Immature natural killer cell (primary cell): ENCODE results near the gene LATS2. TPM values are rescaled to one million over a fixed set of nuclear protein-coding genes. Genes with fewer than 3 reads are reported as not detected.
A peak's percentile ranks its signal among the peaks of the same experiment; 100 is the strongest.
"Not testable (repeated sequence)": the region's sequence is repeated elsewhere in the genome, so short reads cannot be mapped to it uniquely, and the experiment has no call there.

Source experiments
- DNase-seq, 3 donors: peaks; one replicate each; pipeline ENCODE4 v3.0.0; 2022; ENCODE audit warnings: mixed read lengths in 1 of 3
- H3K27ac Mint-ChIP-seq, 6 donors: one replicate each; pipeline ENCODE4 v1.8.0; 2020; ENCODE audit warnings: mixed read lengths in 6 of 6, mild to moderate bottlenecking in 5 of 6, inconsistent platforms in 4 of 6, moderate library complexity in 3 of 6
- H3K27me3 Mint-ChIP-seq, 3 donors: one replicate each; pipeline ENCODE4 v1.8.0; 2020 to 2021; ENCODE audit warnings: low read depth in 3 of 3, mild to moderate bottlenecking in 3 of 3, mixed read lengths in 3 of 3, moderate library complexity in 3 of 3, inconsistent platforms in 1 of 3
- H3K36me3 Mint-ChIP-seq, 3 donors: one replicate each; pipeline ENCODE4 v1.8.0; 2020; ENCODE audit warnings: mixed read lengths in 3 of 3, inconsistent platforms in 2 of 3, mild to moderate bottlenecking in 2 of 3
- H3K4me1 Mint-ChIP-seq, 2 donors: one replicate each; pipeline ENCODE4 v1.8.0; 2020; ENCODE audit warnings: inconsistent platforms in 2 of 2, mild to moderate bottlenecking in 2 of 2, mixed read lengths in 2 of 2, moderate library complexity in 1 of 2
- H3K4me3 Mint-ChIP-seq, 5 donors: one replicate each; pipeline ENCODE4 v1.8.0; 2020; ENCODE audit warnings: mild to moderate bottlenecking in 5 of 5, mixed read lengths in 5 of 5, inconsistent platforms in 3 of 5, moderate library complexity in 3 of 5
- H3K9me3 Mint-ChIP-seq, 6 donors: one replicate each; pipeline ENCODE4 v1.8.0; 2020; ENCODE audit warnings: mild to moderate bottlenecking in 6 of 6, mixed read lengths in 6 of 6, inconsistent platforms in 4 of 6, moderate library complexity in 3 of 6
- polyA plus RNA-seq, 3 donors: library from polyadenylated mRNA; unstranded; fragments of 300-500 nt; fragmentation: Illumina TruSeq; gene quantifications; one replicate each; pipeline ENCODE4 v1.2.3, GENCODE V29; 2021

LATS2 gene
- polyA plus RNA-seq, 3 donors from 2014 or later, result 0.59 to 1.8 (median 1.3) TPM

- H3K9me3 Mint-ChIP-seq, result no peaks in the 10 kb centered on the region
- no peaks in the 10 kb centered on the region for H3K4me1 Mint-ChIP-seq
- DNase-seq, result no peak
- no peak overlapping the region for H3K4me3 Mint-ChIP-seq
- no peak overlapping the region for H3K27ac Mint-ChIP-seq
- no peaks in the 10 kb centered on the region for H3K36me3 Mint-ChIP-seq
- peaks cover 2 to 11% (median 3%) of the 10 kb centered on the region in 3 donors for H3K27me3 Mint-ChIP-seq
These were observed 100.6 kb downstream of the LATS2 start for GRCh38 chr13:20960663-20961309.

GRCh38 chr13:20957049-20957620 lies 104.3 kb downstream of the LATS2 start:
- H3K27me3 Mint-ChIP-seq, result peaks cover 0 to 10% (median 1%) of the 10 kb centered on the region in 3 donors
- not testable (repeated sequence) for H3K36me3 Mint-ChIP-seq, H3K9me3 Mint-ChIP-seq, DNase-seq, H3K4me1 Mint-ChIP-seq, H3K27ac Mint-ChIP-seq, H3K4me3 Mint-ChIP-seq

DNA sequence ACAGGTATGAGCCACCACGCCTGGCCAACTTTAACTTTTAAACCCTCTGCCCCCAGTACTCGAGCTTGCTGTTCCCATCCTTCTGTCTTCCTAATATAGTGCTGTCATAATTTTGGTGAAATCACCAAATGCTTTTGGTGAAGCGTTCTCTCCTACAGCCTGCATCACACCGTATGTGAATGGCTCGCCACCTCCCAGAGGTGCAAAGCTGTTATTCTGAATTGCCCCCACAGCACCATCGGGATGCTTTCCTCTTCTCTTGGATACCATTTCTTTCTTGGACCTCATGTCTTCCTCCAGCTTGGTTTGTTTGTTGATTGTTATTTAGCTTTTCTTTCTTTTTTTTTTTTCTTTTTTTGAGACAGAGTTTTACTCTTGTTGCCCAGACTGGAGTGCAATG lies 105.9 kb downstream of the LATS2 start:
- Mint-ChIP-seq H3K9me3 (no peaks in the 10 kb centered on the region), H3K4me3 (no peak overlapping the region), H3K4me1 (no peaks in the 10 kb centered on the region), H3K27ac (no peak overlapping the region), H3K27me3 (peaks cover 0 to 3% (median 3%) of the 10 kb centered on the region in 3 donors), H3K36me3 (no peaks in the 10 kb centered on the region)
- no peak for DNase-seq

- Mint-ChIP-seq H3K4me1 (no peaks in the 10 kb centered on the region), H3K9me3 (no peaks in the 10 kb centered on the region), H3K4me3 (no peak overlapping the region), H3K27me3 (peaks cover 4 to 6% (median 5%) of the 10 kb centered on the region in 3 donors), H3K27ac (peak overlapping the region in 1 of 6 donors; percentile 59), H3K36me3 (no peaks in the 10 kb centered on the region)
- DNase-seq, result no peak
These were observed 108.0 kb downstream of the LATS2 start for GRCh38 chr13:20953245-20953931.

- Mint-ChIP-seq H3K27ac (no peak overlapping the region), H3K4me3 (no peak overlapping the region), H3K27me3 (peaks cover 4 to 10% (median 7%) of the 10 kb centered on the region in 3 donors), H3K4me1 (no peaks in the 10 kb centered on the region), H3K9me3 (no peaks in the 10 kb centered on the region), H3K36me3 (no peaks in the 10 kb centered on the region)
- DNase-seq, result no peak
These were observed 108.5 kb downstream of the LATS2 start for GRCh38 chr13:20952838-20953237.

GRCh38 chr13:20948001-20948400 lies 113.4 kb downstream of the LATS2 start:
- not testable (repeated sequence) for DNase-seq, H3K4me1 Mint-ChIP-seq, H3K4me3 Mint-ChIP-seq, H3K9me3 Mint-ChIP-seq, H3K27ac Mint-ChIP-seq, H3K36me3 Mint-ChIP-seq
- H3K27me3 Mint-ChIP-seq, result peaks cover 12 to 15% (median 13%) of the 10 kb centered on the region in 3 donors

- Mint-ChIP-seq H3K27ac (no peak overlapping the region), H3K4me3 (peak overlapping the region in 2 of 5 donors; percentile 39 to 51), H3K9me3 (no peaks in the 10 kb centered on the region), H3K36me3 (no peaks in the 10 kb centered on the region), H3K27me3 (peaks cover 11 to 14% (median 12%) of the 10 kb centered on the region in 3 donors), H3K4me1 (peaks cover 0 to 5% of the 10 kb centered on the region in 2 donors)
- no peak for DNase-seq
These were observed 115.4 kb downstream of the LATS2 start for GRCh38 chr13:20945952-20946383.

DNA sequence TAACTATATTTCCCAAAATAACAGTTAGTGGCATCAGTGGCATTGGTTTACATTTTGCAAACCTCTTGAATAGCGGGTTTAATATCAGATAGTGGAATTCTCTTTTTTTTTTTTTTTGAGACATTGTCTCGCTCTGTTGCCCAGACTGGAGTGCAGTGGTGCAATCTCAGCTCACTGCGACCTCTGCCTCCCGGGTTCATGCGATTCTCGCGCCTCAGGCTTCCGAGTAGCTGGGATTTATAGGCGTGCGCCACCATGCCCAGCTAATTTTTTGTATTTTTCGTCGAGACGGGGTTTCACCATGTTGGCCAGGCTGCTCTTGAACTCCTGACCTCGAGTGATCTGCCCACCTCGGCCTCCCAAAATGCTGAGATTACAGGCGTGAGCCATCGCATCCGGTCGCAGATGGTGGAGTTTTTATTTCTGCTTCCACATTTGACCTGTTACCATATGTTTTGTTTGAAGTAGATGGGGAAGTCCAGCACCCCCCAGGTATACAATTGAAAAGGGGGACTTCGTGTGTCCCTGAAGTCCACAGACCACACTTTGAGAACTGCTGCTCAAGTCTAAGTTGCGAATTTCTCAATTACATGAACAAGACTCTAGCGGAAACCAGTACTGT lies 118.3 kb downstream of the LATS2 start:
- DNase-seq, result no peak
- Mint-ChIP-seq H3K27ac (no peak overlapping the region), H3K36me3 (no peaks in the 10 kb centered on the region), H3K4me1 (peaks cover 0 to 5% of the 10 kb centered on the region in 2 donors), H3K27me3 (peaks cover 4 to 9% (median 8%) of the 10 kb centered on the region in 3 donors), H3K9me3 (no peaks in the 10 kb centered on the region), H3K4me3 (no peak overlapping the region)

GRCh38 chr13:20940511-20940910 lies 120.9 kb downstream of the LATS2 start:
- not testable (repeated sequence) for H3K27me3 Mint-ChIP-seq, H3K36me3 Mint-ChIP-seq, H3K4me3 Mint-ChIP-seq, H3K4me1 Mint-ChIP-seq, H3K9me3 Mint-ChIP-seq, DNase-seq, H3K27ac Mint-ChIP-seq

DNA sequence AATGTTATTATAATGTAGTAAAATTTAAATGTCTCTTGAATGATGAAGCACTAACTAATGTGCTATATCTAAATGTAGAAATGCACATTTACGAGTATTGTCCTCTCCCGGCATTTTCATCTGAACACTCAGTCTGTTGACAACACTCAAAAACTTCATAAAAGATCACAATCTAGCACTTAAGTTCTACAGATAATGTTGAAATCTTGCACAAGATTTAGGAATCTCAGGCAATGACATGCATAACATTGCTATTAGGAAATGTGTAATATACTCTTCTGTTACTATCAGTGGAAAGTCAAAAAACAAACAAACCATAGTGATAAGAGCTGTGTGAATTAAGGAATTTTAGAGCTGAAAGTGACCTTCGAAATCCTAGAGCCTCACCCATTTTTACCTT lies 121.3 kb downstream of the LATS2 start:
- Mint-ChIP-seq H3K4me1 (peaks cover 0 to 3% of the 10 kb centered on the region in 2 donors), H3K27me3 (peaks cover 2 to 8% (median 3%) of the 10 kb centered on the region in 3 donors), H3K27ac (no peak overlapping the region), H3K9me3 (no peaks in the 10 kb centered on the region), H3K36me3 (no peaks in the 10 kb centered on the region), H3K4me3 (no peak overlapping the region)
- DNase-seq, result no peak

- Mint-ChIP-seq H3K27ac (no peak overlapping the region), H3K4me3 (no peak overlapping the region), H3K36me3 (no peaks in the 10 kb centered on the region), H3K4me1 (peaks cover 0 to 3% of the 10 kb centered on the region in 2 donors), H3K27me3 (peaks cover 3 to 6% (median 5%) of the 10 kb centered on the region in 3 donors), H3K9me3 (no peaks in the 10 kb centered on the region)
- DNase-seq, result no peak
These were observed 121.7 kb downstream of the LATS2 start for GRCh38 chr13:20939662-20940061.

GRCh38 chr13:20938302-20938701 lies 123.1 kb downstream of the LATS2 start:
- H3K4me3 Mint-ChIP-seq, result no peak overlapping the region
- H3K36me3 Mint-ChIP-seq, result no peaks in the 10 kb centered on the region
- DNase-seq, result no peak
- no peaks in the 10 kb centered on the region for H3K4me1 Mint-ChIP-seq
- no peaks in the 10 kb centered on the region for H3K9me3 Mint-ChIP-seq
- no peak overlapping the region for H3K27ac Mint-ChIP-seq
- H3K27me3 Mint-ChIP-seq, result peaks cover 1 to 5% (median 4%) of the 10 kb centered on the region in 3 donors

- H3K27me3 Mint-ChIP-seq, result peaks cover 4 to 10% (median 5%) of the 10 kb centered on the region in 3 donors
- H3K27ac Mint-ChIP-seq, result no peak overlapping the region
- no peaks in the 10 kb centered on the region for H3K36me3 Mint-ChIP-seq
- DNase-seq, result no peak
- no peaks in the 10 kb centered on the region for H3K4me1 Mint-ChIP-seq
- no peaks in the 10 kb centered on the region for H3K9me3 Mint-ChIP-seq
- H3K4me3 Mint-ChIP-seq, result no peak overlapping the region
These were observed 133.7 kb downstream of the LATS2 start for GRCh38 chr13:20927596-20928257.

DNA sequence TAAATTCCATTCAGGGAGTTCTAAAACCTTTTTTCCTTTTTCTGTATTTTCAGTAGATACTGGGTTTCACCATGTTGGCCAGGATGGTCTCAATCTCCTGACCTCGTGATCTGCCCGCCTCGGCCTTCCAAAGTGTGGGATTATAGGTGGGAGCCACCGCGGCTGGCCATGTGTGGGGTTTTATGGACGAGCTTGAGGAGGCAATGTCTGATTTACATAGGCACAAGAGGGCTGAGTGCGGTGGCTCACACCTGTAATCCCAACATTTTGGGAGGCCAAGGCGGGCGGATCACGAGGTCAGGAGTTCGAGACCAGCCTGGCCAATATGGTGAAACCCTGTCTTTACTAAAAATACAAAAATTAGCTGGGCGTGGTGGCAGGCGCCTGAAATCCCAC lies 136.0 kb downstream of the LATS2 start:
- not testable (repeated sequence) for H3K27ac Mint-ChIP-seq, H3K4me3 Mint-ChIP-seq, H3K4me1 Mint-ChIP-seq, H3K36me3 Mint-ChIP-seq, DNase-seq, H3K27me3 Mint-ChIP-seq, H3K9me3 Mint-ChIP-seq
